Upper lobe of right lung (tissue), 1 donor: ENCODE measurements around the gene OR10H2. TPM values are rescaled to one million over a fixed set of nuclear protein-coding genes. Genes with fewer than 3 reads are reported as not detected.

Experiments used
- ATAC-seq: fragments of 200-7000 bp; cut with Tn5 transposase; one replicate; pipeline ENCODE4 v1.9.1; 2020; ENCODE audit warnings: mild to moderate bottlenecking, moderate library complexity
- DNase-seq: peaks from one replicate; pipeline ENCODE4 v3.0.0-alpha.2; 2020
- H3K27ac ChIP-seq: fragments of 200-600 bp; one replicate; pipeline ENCODE4 v1.8.0; 2022
- H3K27me3 ChIP-seq: fragments of 200-600 bp; one replicate; pipeline ENCODE4 v1.8.0; 2022; ENCODE audit warnings: mild to moderate bottlenecking
- H3K36me3 ChIP-seq: fragments of 200-600 bp; one replicate; pipeline ENCODE4 v1.8.0; 2022
- H3K4me1 ChIP-seq: fragments of 200-600 bp; one replicate; pipeline ENCODE4 v1.8.0; 2022
- H3K4me3 ChIP-seq: fragments of 200-600 bp; one replicate; pipeline ENCODE4 v1.8.0; 2022; ENCODE audit warnings: mild to moderate bottlenecking
- H3K9me3 ChIP-seq: fragments of 200-600 bp; one replicate; pipeline ENCODE4 v1.8.0; 2022
- intact Hi-C: fragments of 100-400 bp; cut with DNase I; formaldehyde crosslinking; loops from one replicate; pipeline ENCODE4 v1.11.0; 2022
- total RNA-seq: library from RNA; stranded (reverse); fragmentation: NEBNext Ultra II Directional; extraction: Animal tissue kit (Norgen Biotek cat#: 25700); gene quantifications from one replicate; pipeline ENCODE4 v1.2.1, GENCODE V29; 2021
- TF ChIP-seq, protein P1 (sequence below): fragments of 200-600 bp; IDR thresholded peaks from one replicate; pipeline ENCODE4 v1.8.0; 2022; ENCODE audit warnings: antibody characterized with exemption
- donor health status: DM: no; HTN: yes; CAD: no; lungs with severe emphysema.

The OR10H2 gene
- total RNA-seq, 1 donor from 2014 or later = not detected

GRCh38 chr19:15717809-15718208 lies 10.0 kb upstream of the OR10H2 start:
- ATAC-seq = no peak
- H3K27ac ChIP-seq = no peak overlapping the region
- H3K27me3 ChIP-seq = peaks cover 24% of the 10 kb centered on the region
- TF ChIP-seq, protein P1, sequence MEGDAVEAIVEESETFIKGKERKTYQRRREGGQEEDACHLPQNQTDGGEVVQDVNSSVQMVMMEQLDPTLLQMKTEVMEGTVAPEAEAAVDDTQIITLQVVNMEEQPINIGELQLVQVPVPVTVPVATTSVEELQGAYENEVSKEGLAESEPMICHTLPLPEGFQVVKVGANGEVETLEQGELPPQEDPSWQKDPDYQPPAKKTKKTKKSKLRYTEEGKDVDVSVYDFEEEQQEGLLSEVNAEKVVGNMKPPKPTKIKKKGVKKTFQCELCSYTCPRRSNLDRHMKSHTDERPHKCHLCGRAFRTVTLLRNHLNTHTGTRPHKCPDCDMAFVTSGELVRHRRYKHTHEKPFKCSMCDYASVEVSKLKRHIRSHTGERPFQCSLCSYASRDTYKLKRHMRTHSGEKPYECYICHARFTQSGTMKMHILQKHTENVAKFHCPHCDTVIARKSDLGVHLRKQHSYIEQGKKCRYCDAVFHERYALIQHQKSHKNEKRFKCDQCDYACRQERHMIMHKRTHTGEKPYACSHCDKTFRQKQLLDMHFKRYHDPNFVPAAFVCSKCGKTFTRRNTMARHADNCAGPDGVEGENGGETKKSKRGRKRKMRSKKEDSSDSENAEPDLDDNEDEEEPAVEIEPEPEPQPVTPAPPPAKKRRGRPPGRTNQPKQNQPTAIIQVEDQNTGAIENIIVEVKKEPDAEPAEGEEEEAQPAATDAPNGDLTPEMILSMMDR = no peak
- H3K9me3 ChIP-seq = no peaks in the 10 kb centered on the region
- no peaks in the 10 kb centered on the region for H3K36me3 ChIP-seq
- no peak overlapping the region for H3K4me3 ChIP-seq
- intact Hi-C loops = no loop called here
- DNase-seq = no peak
- no peaks in the 10 kb centered on the region for H3K4me1 ChIP-seq

GRCh38 chr19:15721268-15721667 lies 6.6 kb upstream of the OR10H2 start:
- H3K36me3 ChIP-seq = no peaks in the 10 kb centered on the region
- no peaks in the 10 kb centered on the region for H3K9me3 ChIP-seq

GRCh38 chr19:15722956-15723355 lies 4.9 kb upstream of the OR10H2 start:
- Histone ChIP-seq H3K27ac (no peak overlapping the region), H3K27me3 (peaks cover 57% of the 10 kb centered on the region), H3K36me3 (no peaks in the 10 kb centered on the region), H3K4me3 (no peak overlapping the region), H3K4me1 (no peaks in the 10 kb centered on the region), H3K9me3 (no peaks in the 10 kb centered on the region)
- no peak for DNase-seq
- no peak for ATAC-seq
- TF ChIP-seq, protein P1 = no peak
- intact Hi-C loops = no loop called here

More at GRCh38 chr19:15721268-15721667, 6.6 kb upstream of the OR10H2 start:
- intact Hi-C loops = no loop called here
- Histone ChIP-seq H3K4me1 (no peaks in the 10 kb centered on the region), H3K4me3 (no peak overlapping the region), H3K27me3 (peaks cover 56% of the 10 kb centered on the region), H3K27ac (no peak overlapping the region)
- ATAC-seq = no peak
- DNase-seq = no peak
- TF ChIP-seq, protein P1 = no peak

DNA sequence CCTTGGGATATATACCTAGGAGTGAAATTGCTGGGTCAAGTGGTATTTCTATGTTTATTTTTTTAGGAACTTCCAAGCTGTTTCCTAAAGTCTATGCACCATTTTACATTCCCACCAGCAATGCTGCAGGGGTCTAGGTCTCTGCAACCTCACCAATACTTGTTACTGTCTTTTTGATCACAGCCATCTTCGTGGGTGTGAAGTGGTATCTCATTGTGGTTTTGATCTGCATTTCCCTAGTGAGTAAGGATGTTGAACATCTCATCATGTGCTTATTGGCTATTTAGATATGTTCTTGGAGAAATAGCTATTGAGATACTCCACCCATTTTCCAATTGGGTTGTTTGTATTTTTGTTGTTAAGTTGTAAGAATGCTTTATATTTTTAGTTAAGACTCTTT lies 2.7 kb downstream of the OR10H2 start:
- intact Hi-C loops = no loop called here
- peaks cover 10% of the 10 kb centered on the region for H3K27me3 ChIP-seq
- H3K4me3 ChIP-seq = no peak overlapping the region
- TF ChIP-seq, protein P1 = no peak
- no peak overlapping the region for H3K27ac ChIP-seq
- H3K4me1 ChIP-seq = no peaks in the 10 kb centered on the region
- no peak for ATAC-seq
- no peaks in the 10 kb centered on the region for H3K9me3 ChIP-seq
- no peaks in the 10 kb centered on the region for H3K36me3 ChIP-seq
- no peak for DNase-seq

GRCh38 chr19:15732388-15732787 lies 4.6 kb downstream of the OR10H2 start:
- intact Hi-C loops = no loop called here
- Histone ChIP-seq H3K9me3 (no peaks in the 10 kb centered on the region), H3K27ac (no peak overlapping the region), H3K27me3 (no peaks in the 10 kb centered on the region), H3K36me3 (no peaks in the 10 kb centered on the region), H3K4me1 (no peaks in the 10 kb centered on the region), H3K4me3 (no peak overlapping the region)
- DNase-seq (no peak), ATAC-seq (no peak)
- TF ChIP-seq, protein P1 = no peak

DNA sequence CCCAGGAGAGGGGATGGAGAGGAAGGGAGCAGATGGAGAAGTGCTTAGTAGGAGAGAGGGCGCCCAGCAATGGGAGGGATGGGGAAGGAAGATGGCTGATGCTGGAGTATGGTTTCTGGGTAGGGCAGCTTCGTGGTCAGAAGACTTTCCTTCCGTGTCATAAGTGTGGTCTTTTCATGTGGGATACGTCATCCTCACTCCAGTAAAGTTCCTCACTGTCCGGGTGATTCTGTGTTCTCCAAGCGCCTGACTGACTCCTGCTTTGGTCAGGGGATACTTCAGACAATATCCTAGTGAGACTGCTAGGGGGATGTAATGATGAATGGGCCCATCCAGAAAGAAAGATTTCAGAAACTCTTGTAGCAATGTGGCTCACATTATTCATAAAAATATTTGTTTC lies 6.1 kb downstream of the OR10H2 start:
- TF ChIP-seq, protein P1 = no peak

More for the DNA sequence above, 6.1 kb downstream of the OR10H2 start:
- Histone ChIP-seq H3K9me3 (no peaks in the 10 kb centered on the region), H3K36me3 (no peaks in the 10 kb centered on the region), H3K4me3 (no peak overlapping the region), H3K4me1 (no peaks in the 10 kb centered on the region), H3K27ac (no peak overlapping the region), H3K27me3 (no peaks in the 10 kb centered on the region)
- ATAC-seq (no peak), DNase-seq (no peak)
- intact Hi-C loops = no loop called here
